Measurements from ENCODE around the gene RHOBTB3.
A peak's percentile ranks its signal among the peaks of the same experiment; 100 is the strongest.
"Not testable (repeated sequence)": the region's sequence is repeated elsewhere in the genome, so short reads cannot be mapped to it uniquely, and the experiment has no call there.

RHOBTB3 gene, protein sequence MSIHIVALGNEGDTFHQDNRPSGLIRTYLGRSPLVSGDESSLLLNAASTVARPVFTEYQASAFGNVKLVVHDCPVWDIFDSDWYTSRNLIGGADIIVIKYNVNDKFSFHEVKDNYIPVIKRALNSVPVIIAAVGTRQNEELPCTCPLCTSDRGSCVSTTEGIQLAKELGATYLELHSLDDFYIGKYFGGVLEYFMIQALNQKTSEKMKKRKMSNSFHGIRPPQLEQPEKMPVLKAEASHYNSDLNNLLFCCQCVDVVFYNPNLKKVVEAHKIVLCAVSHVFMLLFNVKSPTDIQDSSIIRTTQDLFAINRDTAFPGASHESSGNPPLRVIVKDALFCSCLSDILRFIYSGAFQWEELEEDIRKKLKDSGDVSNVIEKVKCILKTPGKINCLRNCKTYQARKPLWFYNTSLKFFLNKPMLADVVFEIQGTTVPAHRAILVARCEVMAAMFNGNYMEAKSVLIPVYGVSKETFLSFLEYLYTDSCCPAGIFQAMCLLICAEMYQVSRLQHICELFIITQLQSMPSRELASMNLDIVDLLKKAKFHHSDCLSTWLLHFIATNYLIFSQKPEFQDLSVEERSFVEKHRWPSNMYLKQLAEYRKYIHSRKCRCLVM

DNA sequence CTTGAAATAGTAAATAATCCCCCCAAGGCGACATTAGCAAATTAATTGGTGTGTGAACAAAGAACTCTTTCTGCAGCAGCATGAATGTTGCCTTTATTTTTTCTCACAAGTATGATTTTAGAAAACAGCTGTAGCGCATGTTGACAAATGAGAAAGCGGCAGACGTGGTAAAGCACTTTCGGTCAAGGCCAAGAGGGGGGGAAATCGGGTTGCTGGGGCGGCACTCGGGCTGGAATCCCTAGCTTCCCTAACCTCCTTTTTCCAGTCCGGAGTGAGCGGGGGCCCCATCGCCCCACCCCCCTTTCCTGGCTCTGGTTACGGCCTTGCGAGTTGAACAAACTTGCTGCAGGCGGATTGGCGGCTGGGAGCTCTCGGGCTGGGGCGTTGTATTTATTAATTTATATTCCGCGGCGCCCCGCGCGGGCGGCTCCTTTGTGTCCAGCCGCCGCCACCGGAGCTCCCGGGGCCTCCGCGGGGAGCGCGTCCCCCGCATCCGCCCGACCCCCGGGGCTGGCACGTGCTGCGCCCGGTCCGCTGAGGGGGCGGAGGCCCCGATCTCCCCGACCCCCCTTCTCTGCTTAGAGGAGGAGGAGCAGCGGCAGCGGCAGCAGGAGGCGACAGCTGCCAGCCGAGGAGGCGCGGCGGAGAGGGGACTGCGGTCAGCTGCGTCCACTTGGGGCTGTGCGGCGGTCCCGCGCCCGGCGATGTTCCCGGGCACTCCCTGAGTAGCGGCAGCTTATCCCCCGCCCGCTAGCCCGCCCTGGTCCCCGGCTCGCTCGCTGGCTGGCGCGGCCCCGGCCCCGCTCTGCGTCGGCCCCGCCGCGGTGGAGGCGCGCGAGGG lies at the start of gene RHOBTB3:
RHOBTB3 (plus strand) TSS at position 607 of the 841 bp plus-strand sequence. CDS start 347 bp downstream, outside the sequence.
- H3K36me3 Mint-ChIP-seq = no peaks in the 10 kb centered on the region
- H3K9me3 Mint-ChIP-seq = no peaks in the 10 kb centered on the region
- peak within 1 kb of the TSS; percentile 78 for H3K27ac Mint-ChIP-seq
- peak within 1 kb of the TSS; percentile 90 for H3K4me3 Mint-ChIP-seq
- H3K4me1 Mint-ChIP-seq = peaks cover 38% of the 10 kb centered on the region
- peak; percentile 75 for ATAC-seq
- peaks cover 16% of the 10 kb centered on the region for H3K27me3 Mint-ChIP-seq

DNA sequence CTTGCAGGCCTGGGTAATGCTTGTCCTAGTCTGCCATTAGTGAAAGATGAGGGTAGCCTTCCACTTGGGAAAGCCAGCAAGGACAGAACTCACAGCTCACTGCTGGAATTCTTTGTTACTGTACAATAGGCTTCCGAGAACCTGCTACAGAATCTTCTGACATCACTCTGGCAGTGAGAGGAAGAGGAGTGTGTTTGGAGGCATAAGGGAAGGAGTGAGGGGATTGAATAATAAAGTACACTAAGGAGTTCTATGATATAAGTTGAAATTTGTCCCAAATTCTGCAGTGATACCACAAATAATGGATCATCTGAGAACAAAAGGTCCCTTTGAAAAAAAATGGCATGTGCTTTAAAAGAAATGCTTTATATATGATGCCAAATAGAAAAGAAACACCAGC lies 48.2 kb upstream of the RHOBTB3 start, which contains the start of gene SPATA9:
SPATA9 (minus strand) TSS at position 101 of the 400 bp plus-strand sequence. CDS start 137 bp downstream, outside the sequence.
- Mint-ChIP-seq H3K27ac (no peak within 1 kb of the TSS), H3K9me3 (no peaks in the 10 kb centered on the region), H3K4me3 (no peak within 1 kb of the TSS), H3K36me3 (no peaks in the 10 kb centered on the region), H3K27me3 (peaks cover 20% of the 10 kb centered on the region), H3K4me1 (no peaks in the 10 kb centered on the region)
- ATAC-seq = no peak

DNA sequence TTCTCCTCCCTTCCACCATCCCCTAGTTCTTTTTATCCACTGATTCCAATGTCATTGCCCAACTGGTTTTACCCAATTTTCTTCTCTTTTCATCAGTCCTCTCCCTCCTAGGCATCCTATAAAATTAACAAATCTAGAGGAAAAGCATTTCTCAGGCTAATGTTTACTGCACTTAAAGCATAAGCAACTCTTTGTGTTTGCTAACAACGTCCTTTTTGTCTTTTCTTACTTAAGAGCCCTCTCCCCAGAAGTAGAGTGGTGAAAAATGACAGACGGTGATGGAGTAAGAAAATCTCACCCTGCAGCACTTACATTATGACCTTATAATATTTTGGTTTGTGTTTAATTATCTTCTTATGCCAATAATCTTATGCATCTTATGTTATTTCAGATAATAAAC lies 46.8 kb upstream of the RHOBTB3 start:
- Mint-ChIP-seq H3K27ac (no peak overlapping the region), H3K4me1 (no peaks in the 10 kb centered on the region), H3K9me3 (no peaks in the 10 kb centered on the region), H3K36me3 (no peaks in the 10 kb centered on the region), H3K4me3 (no peak overlapping the region), H3K27me3 (peaks cover 20% of the 10 kb centered on the region)
- no peak for ATAC-seq

DNA sequence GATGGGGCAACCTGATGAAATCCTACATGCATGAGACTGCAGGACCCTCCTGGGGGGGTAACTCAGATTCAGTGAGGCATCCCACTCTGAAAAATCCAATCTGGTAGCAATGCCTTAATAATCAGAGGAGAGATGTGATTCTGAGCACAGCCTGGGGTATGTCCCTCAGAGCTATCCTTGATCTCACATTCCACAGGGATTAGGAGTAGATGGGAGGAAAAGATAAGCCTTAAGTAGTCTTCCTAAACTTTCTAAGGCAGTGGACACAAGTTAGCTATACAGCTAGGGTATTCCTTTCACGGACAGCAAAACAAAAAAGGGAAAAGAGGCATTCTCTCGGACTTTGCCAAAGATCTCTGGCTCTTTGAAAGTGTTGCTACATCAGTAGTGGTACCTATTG lies 44.5 kb upstream of the RHOBTB3 start:
- ATAC-seq = no peak
- Mint-ChIP-seq H3K36me3 (no peaks in the 10 kb centered on the region), H3K4me3 (no peak overlapping the region), H3K27me3 (peaks cover 14% of the 10 kb centered on the region), H3K27ac (no peak overlapping the region), H3K9me3 (peaks cover 4% of the 10 kb centered on the region), H3K4me1 (no peaks in the 10 kb centered on the region)

DNA sequence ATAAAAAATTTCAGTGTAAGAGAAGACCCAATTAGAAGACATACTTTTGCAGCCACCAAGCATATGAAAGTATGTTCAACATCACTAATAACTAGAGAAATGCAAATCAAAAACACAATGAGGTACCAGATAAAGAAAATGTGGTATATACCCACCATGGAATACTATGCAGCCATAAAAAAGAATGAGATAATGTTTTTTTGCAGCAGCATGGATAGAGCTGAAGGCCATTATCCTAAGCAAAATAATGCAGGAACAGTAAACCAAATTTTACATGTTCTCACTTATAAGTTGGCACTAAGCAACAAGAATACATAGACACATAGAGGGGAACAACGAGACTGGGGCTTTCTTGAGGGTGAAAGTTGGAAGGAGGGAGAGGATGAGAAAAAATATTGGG lies 41.5 kb upstream of the RHOBTB3 start:
- ATAC-seq = no peak
- H3K36me3 Mint-ChIP-seq = no peaks in the 10 kb centered on the region

DNA sequence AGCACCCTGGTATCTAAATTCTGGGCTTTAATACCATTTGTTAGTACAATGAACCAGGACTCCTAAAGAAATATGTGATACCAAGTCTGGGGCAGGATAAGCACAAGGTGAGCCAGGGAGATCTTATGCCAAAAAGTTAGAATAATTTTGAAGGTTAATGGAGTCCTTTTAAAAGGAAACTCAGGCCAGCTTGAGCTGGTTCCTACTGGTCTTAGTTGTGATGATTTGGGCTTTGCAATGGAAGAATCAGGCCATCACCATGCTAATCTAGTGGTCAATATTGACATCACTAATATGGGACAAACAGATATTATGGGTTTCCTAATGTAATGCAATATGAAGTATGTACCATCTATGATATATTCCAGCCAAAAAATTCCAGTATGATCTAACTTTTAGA lies 40.8 kb upstream of the RHOBTB3 start:
- H3K36me3 Mint-ChIP-seq = no peaks in the 10 kb centered on the region
- no peak for ATAC-seq
- no peaks in the 10 kb centered on the region for H3K27me3 Mint-ChIP-seq

More for the DNA sequence above, 41.5 kb upstream of the RHOBTB3 start:
- Mint-ChIP-seq H3K4me1 (no peaks in the 10 kb centered on the region), H3K4me3 (no peak overlapping the region), H3K9me3 (peaks cover 4% of the 10 kb centered on the region), H3K27me3 (no peaks in the 10 kb centered on the region), H3K27ac (no peak overlapping the region)

DNA sequence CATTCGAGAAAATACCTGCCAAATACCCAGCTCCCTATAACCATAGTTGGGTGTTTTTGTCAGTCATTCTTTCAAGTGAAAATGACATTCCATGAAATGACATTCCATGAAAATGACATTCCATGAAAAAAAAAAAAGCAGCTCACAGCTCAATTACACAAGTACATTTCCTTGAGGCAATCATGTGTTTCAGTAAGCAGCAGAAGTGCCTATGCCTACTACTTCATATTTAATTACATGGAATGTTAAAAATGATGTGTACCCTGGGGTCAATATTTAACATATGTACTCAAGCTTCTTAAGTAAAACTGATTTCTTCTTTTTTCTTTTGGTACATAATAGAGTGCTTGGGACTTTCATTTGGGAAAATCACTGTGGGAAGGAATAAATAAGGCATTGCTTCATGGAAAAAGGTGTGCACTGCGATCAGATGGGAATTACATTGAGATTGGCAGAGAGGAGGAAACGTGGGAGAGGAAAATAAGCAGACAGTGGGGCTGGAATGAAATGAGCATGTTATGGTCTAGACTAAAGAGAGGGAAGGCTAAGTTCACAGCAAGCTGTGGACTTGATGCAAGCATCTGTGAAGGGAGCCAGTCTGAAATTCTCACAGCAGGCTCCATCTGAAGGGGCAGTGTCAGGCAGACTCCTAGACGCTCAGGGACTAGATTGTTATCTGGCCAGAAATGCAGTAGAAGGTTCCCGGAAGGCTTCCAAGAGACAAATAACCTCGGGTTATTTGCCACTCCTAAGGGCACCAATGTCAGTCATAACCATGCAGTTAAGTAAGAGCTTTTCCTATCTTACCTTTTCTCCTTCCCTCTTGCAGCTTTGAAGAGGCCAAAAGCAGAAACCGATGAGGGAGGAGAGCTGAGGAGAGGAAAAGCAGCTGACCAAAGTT lies 33.1 kb upstream of the RHOBTB3 start:
- Mint-ChIP-seq H3K4me3 (no peak overlapping the region), H3K27me3 (no peaks in the 10 kb centered on the region), H3K9me3 (no peaks in the 10 kb centered on the region), H3K4me1 (no peaks in the 10 kb centered on the region), H3K27ac (no peak overlapping the region), H3K36me3 (no peaks in the 10 kb centered on the region)
- no peak for ATAC-seq

More for the DNA sequence above, 40.8 kb upstream of the RHOBTB3 start:
- peaks cover 4% of the 10 kb centered on the region for H3K9me3 Mint-ChIP-seq
- no peak overlapping the region for H3K27ac Mint-ChIP-seq
- no peak overlapping the region for H3K4me3 Mint-ChIP-seq
- H3K4me1 Mint-ChIP-seq = no peaks in the 10 kb centered on the region

DNA sequence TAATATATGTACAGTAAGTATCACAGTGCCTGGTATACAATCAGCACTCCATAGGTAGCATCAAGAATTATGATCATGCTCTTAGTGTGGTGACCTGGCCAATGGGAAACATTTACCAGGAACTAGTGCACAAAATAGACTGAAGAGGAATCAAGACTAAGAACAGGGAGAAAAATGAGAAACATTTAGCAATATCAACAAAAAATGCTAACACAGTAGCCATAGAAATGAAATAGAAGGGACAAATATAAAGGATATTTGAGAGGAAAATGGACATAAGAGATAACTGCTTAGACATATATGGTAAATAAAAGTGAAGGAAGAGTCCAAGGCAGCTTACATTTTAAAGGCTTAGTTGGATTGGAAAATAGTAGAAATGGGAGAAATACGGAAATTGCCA lies 31.8 kb upstream of the RHOBTB3 start:
- Mint-ChIP-seq H3K27me3 (no peaks in the 10 kb centered on the region), H3K36me3 (no peaks in the 10 kb centered on the region), H3K4me3 (no peak overlapping the region), H3K4me1 (no peaks in the 10 kb centered on the region), H3K27ac (no peak overlapping the region), H3K9me3 (no peaks in the 10 kb centered on the region)
- no peak for ATAC-seq

DNA sequence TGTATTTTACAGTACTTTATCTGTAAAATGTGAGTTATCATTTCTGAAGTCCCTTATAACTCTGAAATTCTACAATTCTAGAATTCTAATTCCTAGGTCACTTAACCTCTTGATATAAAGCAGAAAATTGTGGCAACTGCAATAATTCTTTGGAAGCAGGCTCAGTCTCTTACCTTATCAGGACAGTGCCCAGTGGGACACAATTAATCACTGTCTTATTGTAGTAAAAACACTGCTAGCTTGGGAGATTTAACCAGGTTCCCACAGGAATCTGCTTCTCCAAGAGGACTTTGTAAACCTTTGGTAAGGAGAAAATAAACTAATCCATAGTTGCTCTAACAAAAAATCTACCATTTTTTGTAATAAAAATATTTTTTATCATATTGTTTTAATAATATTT lies 30.1 kb upstream of the RHOBTB3 start:
- H3K4me1 Mint-ChIP-seq = no peaks in the 10 kb centered on the region
- ATAC-seq = no peak
- H3K27ac Mint-ChIP-seq = no peak overlapping the region
- H3K4me3 Mint-ChIP-seq = no peak overlapping the region
- H3K9me3 Mint-ChIP-seq = no peaks in the 10 kb centered on the region
- no peaks in the 10 kb centered on the region for H3K27me3 Mint-ChIP-seq
- H3K36me3 Mint-ChIP-seq = no peaks in the 10 kb centered on the region

DNA sequence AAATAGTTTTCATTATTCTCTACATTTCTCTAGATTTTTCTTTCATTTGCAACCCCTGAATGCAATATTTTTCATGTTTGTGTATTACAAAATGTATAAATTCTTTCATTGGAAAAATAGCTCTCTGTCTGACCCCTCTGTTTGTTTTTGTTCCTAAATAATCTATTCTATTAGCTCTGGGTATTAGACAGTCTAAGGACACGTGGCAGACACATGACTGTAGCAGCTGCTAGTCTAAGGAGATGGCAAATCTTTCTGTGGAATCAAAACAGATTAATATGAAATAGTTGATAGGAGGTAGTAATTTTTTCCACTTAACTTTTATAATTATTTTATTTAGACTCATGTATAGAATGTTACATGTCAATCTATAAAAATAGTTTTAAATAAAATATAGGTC lies 27.0 kb upstream of the RHOBTB3 start:
- H3K4me1 Mint-ChIP-seq = no peaks in the 10 kb centered on the region
- H3K4me3 Mint-ChIP-seq = no peak overlapping the region
- H3K27me3 Mint-ChIP-seq = no peaks in the 10 kb centered on the region
- no peaks in the 10 kb centered on the region for H3K9me3 Mint-ChIP-seq
- H3K27ac Mint-ChIP-seq = no peak overlapping the region
- ATAC-seq = no peak
- H3K36me3 Mint-ChIP-seq = no peaks in the 10 kb centered on the region

DNA sequence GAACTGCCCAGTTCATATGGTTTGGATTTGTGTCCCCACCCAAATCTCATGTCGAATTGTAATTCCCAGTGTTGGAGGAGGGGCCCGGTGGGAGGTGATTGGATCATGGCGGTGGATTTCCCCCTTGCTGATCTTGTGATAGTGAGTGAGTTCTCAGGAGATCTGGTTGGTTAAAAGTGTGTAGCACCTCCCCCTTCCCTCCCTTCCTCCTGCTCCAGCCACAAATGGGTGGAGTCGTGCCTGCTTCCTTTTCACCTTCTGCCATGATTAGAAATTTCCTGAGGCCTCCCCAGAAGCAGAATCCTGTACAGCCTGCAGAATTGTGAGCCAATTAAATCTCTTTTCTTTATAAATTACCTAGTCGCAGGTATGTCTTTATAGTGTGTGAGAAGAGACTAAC lies 24.9 kb upstream of the RHOBTB3 start:
- H3K4me3 Mint-ChIP-seq, H3K4me1 Mint-ChIP-seq, H3K9me3 Mint-ChIP-seq, H3K36me3 Mint-ChIP-seq, H3K27me3 Mint-ChIP-seq, H3K27ac Mint-ChIP-seq, ATAC-seq: not testable (repeated sequence)

DNA sequence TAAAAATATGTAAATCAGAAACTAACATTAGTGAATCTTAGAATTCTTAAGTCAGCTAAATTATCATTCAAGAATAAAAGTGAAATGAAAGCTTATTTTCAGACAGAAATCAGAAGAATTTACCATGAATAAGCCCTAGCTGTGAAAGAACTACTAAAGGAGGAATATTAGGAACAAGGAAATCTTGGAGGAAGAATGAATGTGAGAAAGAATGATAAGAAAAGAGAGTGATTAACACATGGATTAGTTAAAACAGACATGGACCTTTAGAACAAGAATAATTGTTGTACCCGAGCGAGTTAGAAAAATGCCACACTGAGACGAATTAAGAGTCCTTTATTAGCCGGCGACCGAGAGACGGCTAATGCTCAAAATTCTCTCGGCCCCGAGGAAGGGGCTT lies 24.1 kb upstream of the RHOBTB3 start:
- H3K4me3 Mint-ChIP-seq = no peak overlapping the region
- H3K27ac Mint-ChIP-seq = no peak overlapping the region
- no peaks in the 10 kb centered on the region for H3K27me3 Mint-ChIP-seq
- no peaks in the 10 kb centered on the region for H3K36me3 Mint-ChIP-seq
- no peaks in the 10 kb centered on the region for H3K4me1 Mint-ChIP-seq
- no peak for ATAC-seq
- H3K9me3 Mint-ChIP-seq = no peaks in the 10 kb centered on the region

DNA sequence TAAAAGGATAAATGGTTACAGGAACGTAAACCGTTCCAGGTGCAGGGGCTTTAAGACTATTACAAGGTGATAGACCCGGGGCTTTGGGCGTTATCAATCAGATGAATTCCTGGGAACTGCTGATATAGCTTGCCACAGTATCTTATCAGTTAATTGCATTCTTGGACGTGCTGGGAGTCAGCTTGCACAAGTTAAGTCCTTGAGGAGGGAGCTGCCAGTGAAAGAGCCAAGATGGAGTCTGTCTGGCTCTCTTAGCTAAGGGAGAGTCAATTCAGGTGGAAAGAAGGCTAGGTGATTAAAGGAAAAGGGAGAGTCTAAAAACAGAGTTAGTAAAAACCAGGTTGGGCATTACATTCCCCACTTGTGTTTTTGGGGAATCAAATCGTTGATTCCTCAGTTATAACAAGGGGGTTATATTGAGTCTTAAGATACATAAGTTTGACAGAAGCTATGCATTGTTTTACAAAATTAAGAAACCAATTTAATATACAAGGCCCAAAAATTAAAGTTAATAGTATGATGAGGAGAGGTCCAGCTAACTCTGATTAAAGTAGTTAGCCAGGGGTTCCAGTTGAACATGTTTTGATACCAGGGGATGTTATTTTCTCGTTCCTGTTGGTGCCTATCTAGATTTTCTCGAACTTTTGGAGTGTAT lies 23.5 kb upstream of the RHOBTB3 start:
- H3K36me3 Mint-ChIP-seq = not testable (repeated sequence)

DNA sequence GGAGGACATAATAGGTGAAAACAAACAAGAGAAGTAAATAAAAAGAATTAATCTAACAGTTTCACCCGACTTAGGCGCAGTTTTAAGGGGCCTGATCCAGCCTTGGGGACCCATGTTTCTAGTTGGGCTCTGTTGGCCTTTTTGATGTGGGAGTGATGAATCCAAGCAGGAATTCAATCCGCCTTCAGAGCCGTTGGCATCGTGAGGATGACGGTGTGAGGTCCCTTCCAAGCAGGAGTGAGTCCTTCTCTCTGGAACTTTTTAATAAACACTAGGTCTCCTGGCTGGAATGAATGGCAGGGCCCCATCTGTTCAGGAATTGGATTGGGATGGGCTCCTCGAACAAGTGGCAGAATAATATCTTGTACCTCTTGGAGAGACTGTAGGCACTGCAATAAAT lies 22.3 kb upstream of the RHOBTB3 start:
- Mint-ChIP-seq H3K27me3 (peaks cover under 1% of the 10 kb centered on the region), H3K36me3 (no peaks in the 10 kb centered on the region), H3K4me1 (no peaks in the 10 kb centered on the region), H3K4me3 (no peak overlapping the region), H3K27ac (no peak overlapping the region), H3K9me3 (no peaks in the 10 kb centered on the region)
- no peak for ATAC-seq

More for the DNA sequence above, 23.5 kb upstream of the RHOBTB3 start:
- not testable (repeated sequence) for H3K4me1 Mint-ChIP-seq, ATAC-seq, H3K9me3 Mint-ChIP-seq, H3K27ac Mint-ChIP-seq, H3K4me3 Mint-ChIP-seq, H3K27me3 Mint-ChIP-seq

Data from stimulated activated memory B cell treated with anti-CD40 and anti-IgM and Interleukin-4, amounts not matched to agents 10 μg/mL and 1 μg/mL and 100 μg/mL, for 72 hours (primary cell).